Measurements from ENCODE around the gene DLG2.

DLG2 gene

DNA sequence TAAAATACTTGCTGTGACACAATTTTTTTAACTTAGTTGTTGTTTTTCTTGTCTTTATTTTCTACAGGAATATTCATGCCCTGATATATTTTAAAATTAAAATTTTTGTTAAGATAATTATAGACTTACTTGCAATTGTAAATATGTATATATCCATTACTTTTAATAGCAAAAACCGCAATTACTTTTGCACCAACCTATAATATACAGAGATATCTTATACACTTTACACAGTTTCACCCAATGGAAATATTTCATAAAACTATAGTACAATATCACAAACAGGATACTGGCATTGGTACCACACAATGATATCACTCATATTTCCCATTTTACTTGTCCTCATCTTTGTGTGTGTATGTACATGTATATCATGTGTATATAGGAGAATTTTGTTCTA is 188.8 kb downstream of the DLG2 start:
- H3K27ac Mint-ChIP-seq, result no peak overlapping the region
- DNase-seq, result no peak
- no peaks in the 10 kb centered on the region for H3K4me1 Mint-ChIP-seq
- no peaks in the 10 kb centered on the region for H3K36me3 Mint-ChIP-seq (ENCODE audit: low read depth)
- no peaks in the 10 kb centered on the region for H3K27me3 Mint-ChIP-seq (ENCODE audit: low read depth, poor library complexity)
- peaks cover 32% of the 10 kb centered on the region for H3K9me3 Mint-ChIP-seq
- TF ChIP-seq, protein P1, sequence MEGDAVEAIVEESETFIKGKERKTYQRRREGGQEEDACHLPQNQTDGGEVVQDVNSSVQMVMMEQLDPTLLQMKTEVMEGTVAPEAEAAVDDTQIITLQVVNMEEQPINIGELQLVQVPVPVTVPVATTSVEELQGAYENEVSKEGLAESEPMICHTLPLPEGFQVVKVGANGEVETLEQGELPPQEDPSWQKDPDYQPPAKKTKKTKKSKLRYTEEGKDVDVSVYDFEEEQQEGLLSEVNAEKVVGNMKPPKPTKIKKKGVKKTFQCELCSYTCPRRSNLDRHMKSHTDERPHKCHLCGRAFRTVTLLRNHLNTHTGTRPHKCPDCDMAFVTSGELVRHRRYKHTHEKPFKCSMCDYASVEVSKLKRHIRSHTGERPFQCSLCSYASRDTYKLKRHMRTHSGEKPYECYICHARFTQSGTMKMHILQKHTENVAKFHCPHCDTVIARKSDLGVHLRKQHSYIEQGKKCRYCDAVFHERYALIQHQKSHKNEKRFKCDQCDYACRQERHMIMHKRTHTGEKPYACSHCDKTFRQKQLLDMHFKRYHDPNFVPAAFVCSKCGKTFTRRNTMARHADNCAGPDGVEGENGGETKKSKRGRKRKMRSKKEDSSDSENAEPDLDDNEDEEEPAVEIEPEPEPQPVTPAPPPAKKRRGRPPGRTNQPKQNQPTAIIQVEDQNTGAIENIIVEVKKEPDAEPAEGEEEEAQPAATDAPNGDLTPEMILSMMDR (IDR thresholded peaks at IDR 0.05), result no peak
- no peak overlapping the region for H3K4me3 Mint-ChIP-seq

DNA sequence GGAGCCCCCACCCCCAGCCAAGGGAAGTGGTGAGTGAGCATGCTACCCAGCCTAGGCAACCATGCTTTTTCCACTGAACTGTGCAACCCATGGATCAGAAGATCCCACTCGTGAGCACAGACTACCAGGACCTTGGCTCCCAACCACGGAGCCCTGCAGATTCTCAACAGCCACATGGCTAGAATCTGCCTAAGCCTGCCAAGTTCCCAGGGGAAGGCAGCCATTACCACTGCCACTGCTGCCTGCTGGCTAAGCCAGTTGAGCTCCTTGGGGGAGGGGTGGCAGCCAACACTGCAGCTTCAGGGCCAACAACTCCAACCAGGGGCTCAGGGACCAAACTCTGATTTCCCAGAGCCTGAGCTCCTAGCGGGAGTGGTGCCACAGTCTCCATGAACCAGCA is 195.8 kb downstream of the DLG2 start:
- TF ChIP-seq, protein P1 (IDR thresholded peaks at IDR 0.05), result no peak
- Mint-ChIP-seq H3K9me3 (peaks cover 57% of the 10 kb centered on the region), H3K27me3 (ENCODE audit: low read depth, poor library complexity) (no peaks in the 10 kb centered on the region), H3K4me1 (no peaks in the 10 kb centered on the region), H3K36me3 (ENCODE audit: low read depth) (no peaks in the 10 kb centered on the region), H3K4me3 (no peak overlapping the region), H3K27ac (no peak overlapping the region)
- no peak for DNase-seq

DNA sequence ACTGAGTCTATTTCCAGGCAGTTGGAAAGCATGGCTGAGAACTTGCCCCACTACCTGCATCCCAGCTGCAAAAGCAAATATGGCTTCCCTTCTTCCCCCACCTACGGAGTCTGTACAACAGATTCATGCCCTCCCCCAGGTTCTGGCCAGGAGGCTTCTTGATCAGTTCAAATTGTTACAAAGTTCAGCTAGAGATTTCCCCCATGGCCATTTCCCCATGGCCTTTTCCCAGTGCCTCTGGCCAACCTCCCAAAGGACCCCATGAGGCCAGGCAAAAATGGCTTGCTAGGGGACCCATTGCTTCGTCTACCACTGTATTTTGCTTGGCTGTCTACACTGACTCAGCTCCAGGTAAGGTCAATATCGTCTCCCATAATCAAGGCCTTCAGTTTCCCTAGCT is 203.3 kb downstream of the DLG2 start:
- H3K9me3 Mint-ChIP-seq, result peaks cover 23% of the 10 kb centered on the region
- no peaks in the 10 kb centered on the region for H3K27me3 Mint-ChIP-seq (ENCODE audit: low read depth, poor library complexity)
- no peak overlapping the region for H3K27ac Mint-ChIP-seq
- no peaks in the 10 kb centered on the region for H3K4me1 Mint-ChIP-seq
- H3K4me3 Mint-ChIP-seq, result no peak overlapping the region
- TF ChIP-seq, protein P1 (IDR thresholded peaks at IDR 0.05), result no peak
- DNase-seq, result no peak
- no peaks in the 10 kb centered on the region for H3K36me3 Mint-ChIP-seq (ENCODE audit: low read depth)

- Mint-ChIP-seq H3K4me1 (no peaks in the 10 kb centered on the region), H3K4me3 (no peak overlapping the region), H3K27ac (no peak overlapping the region), H3K36me3 (ENCODE audit: low read depth) (no peaks in the 10 kb centered on the region), H3K9me3 (peaks cover 23% of the 10 kb centered on the region), H3K27me3 (ENCODE audit: low read depth, poor library complexity) (no peaks in the 10 kb centered on the region)
- no peak for DNase-seq
- TF ChIP-seq, protein P1 (IDR thresholded peaks at IDR 0.05), result no peak
Measured at GRCh38 chr11:85423316-85423715, 203.8 kb downstream of the DLG2 start.

DNA sequence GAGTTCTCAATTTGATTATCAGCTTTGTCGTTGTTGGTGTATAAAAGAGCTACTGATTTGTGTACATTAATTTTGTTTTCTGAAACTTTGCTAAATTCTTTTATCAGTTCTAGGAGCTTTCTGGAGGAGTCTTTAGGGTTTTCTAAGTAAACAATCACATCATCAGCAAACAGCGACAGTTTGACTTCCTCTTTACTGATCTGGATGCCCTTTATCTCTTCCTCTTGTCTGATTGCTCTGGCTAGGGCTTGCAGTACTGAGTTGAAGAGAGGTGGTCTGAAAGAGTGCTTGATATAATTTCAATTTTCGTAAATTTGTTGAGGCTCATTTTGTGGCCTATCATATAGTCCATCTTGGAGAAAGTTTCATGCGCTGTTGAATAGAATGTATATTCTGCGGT is 213.0 kb downstream of the DLG2 start:
- no peak overlapping the region for H3K27ac Mint-ChIP-seq
- H3K36me3 Mint-ChIP-seq (ENCODE audit: low read depth), result no peaks in the 10 kb centered on the region
- TF ChIP-seq, protein P1 (IDR thresholded peaks at IDR 0.05), result no peak
- H3K9me3 Mint-ChIP-seq, result peaks cover 21% of the 10 kb centered on the region
- no peak overlapping the region for H3K4me3 Mint-ChIP-seq
- no peaks in the 10 kb centered on the region for H3K4me1 Mint-ChIP-seq
- H3K27me3 Mint-ChIP-seq (ENCODE audit: low read depth, poor library complexity), result no peaks in the 10 kb centered on the region
- no peak for DNase-seq

- DNase-seq, result no peak
- TF ChIP-seq, protein P1 (IDR thresholded peaks at IDR 0.05), result no peak
- H3K27ac Mint-ChIP-seq, result no peak overlapping the region
Measured at GRCh38 chr11:85407648-85408047, 219.5 kb downstream of the DLG2 start.

More at GRCh38 chr11:85407648-85408047, 219.5 kb downstream of the DLG2 start:
- H3K4me1 Mint-ChIP-seq, result no peaks in the 10 kb centered on the region
- H3K4me3 Mint-ChIP-seq, result no peak overlapping the region
- H3K36me3 Mint-ChIP-seq (ENCODE audit: low read depth), result no peaks in the 10 kb centered on the region
- no peaks in the 10 kb centered on the region for H3K27me3 Mint-ChIP-seq (ENCODE audit: low read depth, poor library complexity)
- no peaks in the 10 kb centered on the region for H3K9me3 Mint-ChIP-seq

Measured in nephron progenitor cell (in vitro differentiated cells).